RPMI8226 (cell line): ENCODE data around the gene TWSG1.
A peak's percentile ranks its signal among the peaks of the same experiment; 100 is the strongest.
"Not testable (repeated sequence)": the region's sequence is repeated elsewhere in the genome, so short reads cannot be mapped to it uniquely, and the experiment has no call there.

Source experiments
- DNase-seq: peaks from one replicate; pipeline ENCODE4 v3.0.0-alpha.2; 2015

The TWSG1 gene

GRCh38 chr18:9400197-9400596 is 65.6 kb downstream of the TWSG1 start:
- DNase-seq = no peak

- no peak for DNase-seq
Observed at GRCh38 chr18:9401176-9401575, 66.6 kb downstream of the TWSG1 start.

- not testable (repeated sequence) for DNase-seq
Observed at GRCh38 chr18:9402358-9403007, 67.9 kb downstream of the TWSG1 start.

GRCh38 chr18:9403795-9404564 is 69.4 kb downstream of the TWSG1 start:
- DNase-seq = peak; percentile 18

- no peak for DNase-seq
Observed at GRCh38 chr18:9404565-9405060, 70.0 kb downstream of the TWSG1 start.

GRCh38 chr18:9405130-9405529 is 70.6 kb downstream of the TWSG1 start:
- no peak for DNase-seq

GRCh38 chr18:9405977-9406376 is 71.4 kb downstream of the TWSG1 start:
- DNase-seq = no peak

GRCh38 chr18:9410515-9410914 is 75.9 kb downstream of the TWSG1 start:
- DNase-seq = no peak

GRCh38 chr18:9413576-9413975 is 79.0 kb downstream of the TWSG1 start:
- DNase-seq = no peak

- no peak for DNase-seq
Observed at GRCh38 chr18:9416563-9417072, 82.0 kb downstream of the TWSG1 start.

- DNase-seq = no peak
Observed at GRCh38 chr18:9417073-9417851, 82.7 kb downstream of the TWSG1 start.

GRCh38 chr18:9418047-9418690 is 83.6 kb downstream of the TWSG1 start:
- no peak for DNase-seq

- no peak for DNase-seq
Observed at GRCh38 chr18:9419956-9420631, 85.5 kb downstream of the TWSG1 start.

- no peak for DNase-seq
Observed at GRCh38 chr18:9421096-9421900, 86.7 kb downstream of the TWSG1 start.

- no peak for DNase-seq
Observed at GRCh38 chr18:9421901-9422327, 87.3 kb downstream of the TWSG1 start.

GRCh38 chr18:9422816-9423519 is 88.4 kb downstream of the TWSG1 start:
- DNase-seq = no peak

GRCh38 chr18:9423648-9424047 is 89.1 kb downstream of the TWSG1 start:
- not testable (repeated sequence) for DNase-seq

- DNase-seq = not testable (repeated sequence)
Observed at GRCh38 chr18:9424235-9424634, 89.7 kb downstream of the TWSG1 start.

GRCh38 chr18:9426753-9427152 is 92.2 kb downstream of the TWSG1 start:
- no peak for DNase-seq

GRCh38 chr18:9428301-9428706 is 93.7 kb downstream of the TWSG1 start:
- no peak for DNase-seq
